Thoracic aorta (tissue), 2 donors: ENCODE measurements around the gene ARHGEF3. TPM values are rescaled to one million over a fixed set of nuclear protein-coding genes. Genes with fewer than 3 reads are reported as not detected.
"Not testable (repeated sequence)": the region's sequence is repeated elsewhere in the genome, so short reads cannot be mapped to it uniquely, and the experiment has no call there.

ENCODE experiments used
- ATAC-seq: fragments of 150-250 bp; one replicate; pipeline ENCODE4 v1.8.0; 2017; ENCODE audit warnings: low read depth; ENCODE audit not compliant: insufficient number of reproducible peaks, low FRiP score
- DNase-seq: peaks from one replicate; pipeline ENCODE4 v3.0.0-alpha.2; 2020; ENCODE audit warnings: low spot score
- H3K27ac ChIP-seq, 2 donors: fragments of 200-600 bp; sonication (generic); 1 replicate in 1 of 2; 2 replicates in 1 of 2; pipeline ENCODE4 v1.5.1; 2016; ENCODE audit warnings: mild to moderate bottlenecking in 2 of 2, moderate library complexity in 2 of 2
- H3K27me3 ChIP-seq: fragments of 200-600 bp; sonication (generic); replicated peaks from 2 replicates; pipeline ENCODE4 v1.6.0; 2016; ENCODE audit warnings: mild to moderate bottlenecking; ENCODE audit not compliant: insufficient read depth
- H3K36me3 ChIP-seq: fragments of 200-600 bp; sonication (generic); one replicate; pipeline ENCODE4 v1.5.1; 2016
- H3K4me1 ChIP-seq, 2 donors: fragments of 200-600 bp; sonication (generic); 1 replicate in 1 of 2; 2 replicates in 1 of 2; pipeline versions ENCODE4 v1.5.1 to v1.6.0; 2016; ENCODE audit warnings: low read depth in 2 of 2, mild to moderate bottlenecking in 1 of 2; ENCODE audit not compliant: control insufficient read depth in 1 of 2
- H3K4me3 ChIP-seq: fragments of 200-600 bp; sonication (generic); 2 replicates; pipeline ENCODE4 v1.5.1; 2016; ENCODE audit warnings: mild to moderate bottlenecking
- H3K9me3 ChIP-seq: fragments of 200-600 bp; sonication (generic); 2 replicates; pipeline ENCODE4 v1.5.1; 2016
- CTCF ChIP-seq: fragments of 200-600 bp; sonication (generic); IDR thresholded peaks from one replicate; pipeline ENCODE4 v1.5.1; 2019; ENCODE audit warnings: antibody characterized with exemption
- total RNA-seq, 2 donors: library from RNA; depleted of rRNA; stranded (reverse); fragments of >200 nt; gene quantifications; one replicate each; pipeline versions ENCODE4 v1.1.0 to v1.2.3, GENCODE V29; 2016

ARHGEF3 gene
- total RNA-seq, 2 donors from 2014 or later: 13.9 to 21.9 TPM

GRCh38 chr3:56737006-56737405 lies 64.7 kb downstream of the ARHGEF3 start:
- H3K9me3 ChIP-seq: no peaks in the 10 kb centered on the region
- no peak for DNase-seq
- no peak for ATAC-seq
- no peaks in the 10 kb centered on the region for H3K27me3 ChIP-seq
- no peak overlapping the region for H3K27ac ChIP-seq
- no peaks in the 10 kb centered on the region for H3K4me1 ChIP-seq
- no peak overlapping the region for H3K4me3 ChIP-seq
- TF ChIP-seq CTCF: no peak
- no peaks in the 10 kb centered on the region for H3K36me3 ChIP-seq

GRCh38 chr3:56732109-56732508 lies 69.6 kb downstream of the ARHGEF3 start:
- no peak overlapping the region for H3K27ac ChIP-seq
- ATAC-seq (no peak), DNase-seq (no peak)
- H3K27me3 ChIP-seq: no peaks in the 10 kb centered on the region
- H3K9me3 ChIP-seq: no peaks in the 10 kb centered on the region
- no peaks in the 10 kb centered on the region for H3K4me1 ChIP-seq
- no peak for TF ChIP-seq CTCF
- no peak overlapping the region for H3K4me3 ChIP-seq
- H3K36me3 ChIP-seq: peaks cover 7% of the 10 kb centered on the region

GRCh38 chr3:56725175-56725574 lies 76.6 kb downstream of the ARHGEF3 start:
- no peaks in the 10 kb centered on the region for H3K27me3 ChIP-seq
- no peaks in the 10 kb centered on the region for H3K4me1 ChIP-seq
- H3K9me3 ChIP-seq: no peaks in the 10 kb centered on the region
- peaks cover 7% of the 10 kb centered on the region for H3K36me3 ChIP-seq
- H3K4me3 ChIP-seq: no peak overlapping the region
- ATAC-seq (no peak), DNase-seq (no peak)
- TF ChIP-seq CTCF: no peak
- H3K27ac ChIP-seq: no peak overlapping the region

- ATAC-seq (no peak), DNase-seq (no peak)
- Histone ChIP-seq H3K27me3 (no peaks in the 10 kb centered on the region), H3K4me1 (no peaks in the 10 kb centered on the region), H3K9me3 (no peaks in the 10 kb centered on the region), H3K4me3 (no peak overlapping the region), H3K36me3 (peaks cover 7% of the 10 kb centered on the region), H3K27ac (no peak overlapping the region)
- TF ChIP-seq CTCF: no peak
Observed at GRCh38 chr3:56724676-56725075, 77.1 kb downstream of the ARHGEF3 start.

- no peaks in the 10 kb centered on the region for H3K27me3 ChIP-seq
- no peak overlapping the region for H3K27ac ChIP-seq
- no peak for ATAC-seq
- H3K4me3 ChIP-seq: no peak overlapping the region
- H3K4me1 ChIP-seq: no peaks in the 10 kb centered on the region
- peaks cover 4% of the 10 kb centered on the region for H3K9me3 ChIP-seq
- no peaks in the 10 kb centered on the region for H3K36me3 ChIP-seq
- no peak for DNase-seq
- no peak for TF ChIP-seq CTCF
Observed at GRCh38 chr3:56720849-56721248, 80.9 kb downstream of the ARHGEF3 start.

GRCh38 chr3:56718809-56719208 lies 82.9 kb downstream of the ARHGEF3 start:
- not testable (repeated sequence) for H3K4me3 ChIP-seq, H3K27ac ChIP-seq, H3K4me1 ChIP-seq, ATAC-seq, H3K36me3 ChIP-seq, DNase-seq, H3K27me3 ChIP-seq, H3K9me3 ChIP-seq
